C4-2B (cell line): ENCODE results near the gene NEUROG1.
"Not testable (repeated sequence)": the region's sequence is repeated elsewhere in the genome, so short reads cannot be mapped to it uniquely, and the experiment has no call there.

ENCODE experiments used
- H3K27ac ChIP-seq: fragments of 450-650 bp; 2 replicates; pipeline ENCODE4 v1.5.1; 2017
- CTCF ChIP-seq: fragments of 450-650 bp; conservative IDR thresholded peaks from 2 replicates; pipeline ENCODE4 v1.5.1; 2017; ENCODE audit warnings: mild to moderate bottlenecking
- ZFX ChIP-seq: fragments of 450-650 bp; IDR thresholded peaks from 2 replicates; pipeline ENCODE4 v1.6.1; 2017

NEUROG1 gene

DNA sequence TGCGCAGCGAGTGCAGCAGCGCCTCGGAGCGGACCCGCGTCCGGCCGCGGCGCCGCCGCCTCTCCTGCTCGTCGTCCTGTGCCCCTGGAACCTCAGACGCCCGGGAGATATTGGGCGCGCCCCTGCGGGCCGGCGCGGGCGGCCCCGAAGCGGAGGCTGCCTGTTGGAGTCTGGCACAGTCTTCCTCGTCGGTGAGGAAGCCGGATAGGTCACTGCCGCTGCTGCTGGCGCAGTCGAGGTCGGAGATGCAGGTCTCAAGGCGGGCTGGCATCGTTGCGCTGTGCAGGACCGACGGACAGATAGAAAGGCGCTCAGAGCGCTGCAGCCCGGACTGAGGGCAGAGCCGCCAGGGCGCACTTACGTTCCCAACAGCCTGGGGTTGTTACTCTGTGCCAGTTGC lies 344 bp downstream of the NEUROG1 start:
- no peak overlapping the region for H3K27ac ChIP-seq
- TF ChIP-seq CTCF (no peak), ZFX (no peak)

DNA sequence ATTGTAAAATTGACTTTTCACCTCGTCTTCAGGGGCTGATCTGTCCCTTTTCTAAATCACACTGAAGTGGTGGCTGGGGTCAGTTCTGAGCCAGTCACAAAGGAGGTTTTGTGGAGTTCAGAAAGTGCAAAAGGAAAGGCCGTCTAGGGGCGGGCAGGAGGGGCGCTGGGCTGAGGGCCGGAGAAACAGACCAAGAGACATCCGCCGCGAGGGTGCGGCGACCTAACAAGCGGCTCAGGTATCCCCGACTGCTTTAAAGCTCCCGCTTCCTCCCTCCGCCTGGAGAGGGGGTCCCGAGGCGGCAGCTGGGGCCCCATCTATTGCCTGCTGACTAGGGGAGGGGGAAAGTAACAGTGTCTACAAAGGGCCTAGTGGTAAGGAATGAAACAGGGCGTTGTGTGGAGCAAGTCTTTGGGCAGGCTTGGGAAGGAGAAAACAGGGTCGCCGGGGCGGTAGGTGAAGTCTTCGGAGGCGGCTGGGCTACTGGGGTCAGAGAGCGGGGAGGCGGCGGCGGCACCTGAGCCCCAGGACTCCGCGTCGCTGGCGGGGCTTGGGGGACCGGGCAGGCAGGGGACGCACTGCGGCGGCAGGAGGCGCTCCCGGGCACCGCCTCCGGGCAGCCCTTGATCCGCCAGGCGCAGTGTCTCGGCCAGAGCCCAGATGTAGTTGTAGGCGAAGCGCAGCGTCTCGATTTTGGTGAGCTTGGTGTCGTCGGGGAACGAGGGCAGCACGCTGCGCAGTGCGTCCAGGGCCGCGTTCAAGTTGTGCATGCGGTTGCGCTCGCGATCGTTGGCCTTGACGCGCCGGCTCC lies 950 bp downstream of the NEUROG1 start:
- TF ChIP-seq CTCF: no peak
- no peak for TF ChIP-seq ZFX

GRCh38 chr5:135533794-135534193 lies 2.0 kb downstream of the NEUROG1 start:
- TF ChIP-seq CTCF (no peak), ZFX (no peak)
- H3K27ac ChIP-seq: no peak overlapping the region

More for the DNA sequence above, 950 bp downstream of the NEUROG1 start:
- H3K27ac ChIP-seq: no peak overlapping the region

- TF ChIP-seq CTCF (no peak), ZFX (no peak)
- H3K27ac ChIP-seq: no peak overlapping the region
Observed at GRCh38 chr5:135533334-135533733, 2.4 kb downstream of the NEUROG1 start.

DNA sequence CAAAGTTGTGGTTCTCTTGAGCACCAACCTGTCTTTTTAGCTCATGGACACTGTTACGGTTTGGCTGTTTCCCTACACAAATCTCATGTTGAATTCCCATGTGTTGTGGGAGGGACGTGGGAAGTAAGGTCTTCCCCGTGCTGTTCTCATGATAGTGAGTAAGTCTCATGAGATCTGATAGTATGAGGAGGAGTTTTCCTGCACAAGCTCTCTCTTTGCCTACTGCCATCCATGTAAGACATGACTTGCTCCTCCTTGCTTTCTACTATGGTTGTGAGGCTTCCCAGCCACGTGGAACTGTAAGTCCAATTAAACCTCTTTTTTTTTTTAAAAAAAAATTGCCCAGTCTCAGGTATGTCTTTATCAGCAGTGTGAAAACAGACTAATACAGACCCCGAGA lies 6.2 kb downstream of the NEUROG1 start:
- H3K27ac ChIP-seq: not testable (repeated sequence)

DNA sequence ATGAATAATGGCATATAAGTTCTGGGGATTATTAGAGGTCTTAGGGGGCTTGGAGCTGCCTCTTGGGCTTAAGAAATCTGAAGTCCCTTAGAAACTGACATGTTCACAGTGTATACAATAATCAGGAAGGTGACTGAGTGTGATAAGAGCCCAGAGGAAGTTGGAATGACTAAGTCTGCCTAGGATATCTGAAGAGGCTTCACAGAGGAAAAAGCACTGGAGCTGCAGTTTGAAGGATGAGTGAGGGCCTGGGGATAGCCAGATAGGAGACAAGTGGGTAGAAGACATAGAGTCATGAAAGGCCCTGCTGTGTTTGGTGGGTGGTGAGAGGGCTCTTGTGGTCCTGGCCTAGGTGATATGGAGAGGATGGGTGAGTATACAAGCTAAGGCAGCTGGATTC lies 8.8 kb downstream of the NEUROG1 start:
- H3K27ac ChIP-seq: no peak overlapping the region
- no peak for TF ChIP-seq CTCF
- TF ChIP-seq ZFX: no peak

- H3K27ac ChIP-seq: no peak overlapping the region
- no peak for TF ChIP-seq CTCF
- TF ChIP-seq ZFX: no peak
Observed at GRCh38 chr5:135521964-135522363, 13.8 kb downstream of the NEUROG1 start.

DNA sequence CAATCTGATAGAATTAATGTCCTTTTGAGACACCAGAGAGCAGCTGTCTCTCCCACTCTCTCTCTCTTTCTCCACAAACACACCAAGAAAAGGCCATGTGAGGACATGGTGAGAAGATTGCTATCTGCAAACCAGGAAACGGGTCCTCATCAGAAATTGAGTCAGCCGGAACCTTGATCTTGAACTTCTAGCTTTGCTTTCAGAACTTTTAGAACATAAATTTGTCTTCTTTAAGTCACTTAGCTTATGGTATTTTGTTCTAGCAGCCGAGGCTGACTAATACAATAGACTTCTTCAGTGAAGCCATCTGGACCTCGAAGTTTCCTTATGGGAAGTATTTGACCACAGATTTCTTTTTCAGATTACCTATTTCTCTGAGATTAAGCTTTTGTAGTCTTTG lies 18.1 kb downstream of the NEUROG1 start:
- TF ChIP-seq CTCF (no peak), ZFX (no peak)
- no peak overlapping the region for H3K27ac ChIP-seq
